ENCODE measurements around the gene CERT1. TPM values are rescaled to one million over a fixed set of nuclear protein-coding genes. Genes with fewer than 3 reads are reported as not detected.

CERT1 gene
- total RNA-seq, 4 donors from 2014 or later, result 28.5 to 45.3 (median 35.8) TPM

- Histone ChIP-seq H3K4me1 (no peaks in the 10 kb centered on the region), H3K9me3 (peaks cover 0 to 12% (median 0%) of the 10 kb centered on the region in 4 donors), H3K36me3 (no peaks in the 10 kb centered on the region), H3K27ac (replicated peaks in 1 of 4) (no peak overlapping the region), H3K4me3 (no peak overlapping the region), H3K27me3 (no peaks in the 10 kb centered on the region)
- DNase-seq (ENCODE audit: extremely low spot score), result no peak
- intact Hi-C loops (cut with DNase I), result no loop called here
- 89% methylated on average over 1 of the region's 1 CpG for WGBS
- TF ChIP-seq POLR2AphosphoS5 (IDR thresholded peaks at IDR 0.05) (no peak), CTCF (IDR thresholded peaks at IDR 0.05) (no peak), POLR2A (IDR thresholded peaks at IDR 0.05; ENCODE audit: low read depth) (no peak), EP300 (IDR thresholded peaks at IDR 0.05) (no peak)
Measured at GRCh38 chr5:75450069-75450468, 61.4 kb downstream of the CERT1 start.

- H3K36me3 ChIP-seq, result no peaks in the 10 kb centered on the region
- 97% methylated on average over 2 of the region's 2 CpGs for WGBS
- no peaks in the 10 kb centered on the region for H3K27me3 ChIP-seq
- H3K27ac ChIP-seq (replicated peaks in 1 of 4), result no peak overlapping the region
- no peak for TF ChIP-seq POLR2AphosphoS5 (IDR thresholded peaks at IDR 0.05)
- TF ChIP-seq CTCF (IDR thresholded peaks at IDR 0.05), result no peak
- no peak for TF ChIP-seq EP300 (IDR thresholded peaks at IDR 0.05)
- TF ChIP-seq POLR2A (IDR thresholded peaks at IDR 0.05; ENCODE audit: low read depth), result no peak
- DNase-seq (ENCODE audit: extremely low spot score), result no peak
- intact Hi-C loops (cut with DNase I), result no loop called here
- peaks cover 0 to 12% (median 0%) of the 10 kb centered on the region in 4 donors for H3K9me3 ChIP-seq
- no peak overlapping the region for H3K4me3 ChIP-seq
- H3K4me1 ChIP-seq, result peaks cover 0 to 4% (median 0%) of the 10 kb centered on the region in 4 donors
Measured at GRCh38 chr5:75446068-75446467, 65.4 kb downstream of the CERT1 start.

- peaks cover 0 to 4% (median 0%) of the 10 kb centered on the region in 4 donors for H3K4me1 ChIP-seq
- H3K4me3 ChIP-seq, result no peak overlapping the region
- no peak for TF ChIP-seq CTCF (IDR thresholded peaks at IDR 0.05)
- H3K27ac ChIP-seq (replicated peaks in 1 of 4), result no peak overlapping the region
- WGBS, result 96% methylated on average over 2 of the region's 2 CpGs
- H3K27me3 ChIP-seq, result no peaks in the 10 kb centered on the region
- H3K36me3 ChIP-seq, result no peaks in the 10 kb centered on the region
- peaks cover 0 to 5% (median 0%) of the 10 kb centered on the region in 4 donors for H3K9me3 ChIP-seq
- intact Hi-C loops (cut with DNase I), result no loop called here
- no peak for DNase-seq (ENCODE audit: extremely low spot score)
Measured at GRCh38 chr5:75441560-75441959, 69.9 kb downstream of the CERT1 start.

GRCh38 chr5:75439276-75439675 lies 72.2 kb downstream of the CERT1 start:
- no peak overlapping the region for H3K4me3 ChIP-seq
- H3K27me3 ChIP-seq, result no peaks in the 10 kb centered on the region
- peaks cover 0 to 14% (median 9%) of the 10 kb centered on the region in 4 donors for H3K4me1 ChIP-seq
- no peak for DNase-seq (ENCODE audit: extremely low spot score)
- intact Hi-C loops (cut with DNase I), result no loop called here
- no peaks in the 10 kb centered on the region for H3K9me3 ChIP-seq
- no peaks in the 10 kb centered on the region for H3K36me3 ChIP-seq
- WGBS, result 86% methylated on average over 2 of the region's 2 CpGs
- no peak overlapping the region for H3K27ac ChIP-seq (replicated peaks in 1 of 4)
- TF ChIP-seq POLR2AphosphoS5 (IDR thresholded peaks at IDR 0.05), result no peak
- no peak for TF ChIP-seq EP300 (IDR thresholded peaks at IDR 0.05)
- no peak for TF ChIP-seq POLR2A (IDR thresholded peaks at IDR 0.05; ENCODE audit: low read depth)
- no peak for TF ChIP-seq CTCF (IDR thresholded peaks at IDR 0.05)

- intact Hi-C loops (cut with DNase I), result no loop called here
- no peak for DNase-seq (ENCODE audit: extremely low spot score)
Measured at GRCh38 chr5:75438722-75439121, 72.7 kb downstream of the CERT1 start.

More at GRCh38 chr5:75438722-75439121, 72.7 kb downstream of the CERT1 start:
- Histone ChIP-seq H3K27ac (replicated peaks in 1 of 4) (no peak overlapping the region), H3K27me3 (no peaks in the 10 kb centered on the region), H3K9me3 (no peaks in the 10 kb centered on the region), H3K36me3 (no peaks in the 10 kb centered on the region), H3K4me3 (no peak overlapping the region), H3K4me1 (peaks cover 0 to 10% (median 9%) of the 10 kb centered on the region in 4 donors)
- TF ChIP-seq EP300 (IDR thresholded peaks at IDR 0.05) (no peak), POLR2AphosphoS5 (IDR thresholded peaks at IDR 0.05) (no peak), POLR2A (IDR thresholded peaks at IDR 0.05; ENCODE audit: low read depth) (no peak), CTCF (IDR thresholded peaks at IDR 0.05) (no peak)
- WGBS, result 89% methylated on average over 2 of the region's 2 CpGs

All from esophagus muscularis mucosa (tissue), 4 donors.